Measurements from ENCODE around the gene TIFAB.

The TIFAB gene

DNA sequence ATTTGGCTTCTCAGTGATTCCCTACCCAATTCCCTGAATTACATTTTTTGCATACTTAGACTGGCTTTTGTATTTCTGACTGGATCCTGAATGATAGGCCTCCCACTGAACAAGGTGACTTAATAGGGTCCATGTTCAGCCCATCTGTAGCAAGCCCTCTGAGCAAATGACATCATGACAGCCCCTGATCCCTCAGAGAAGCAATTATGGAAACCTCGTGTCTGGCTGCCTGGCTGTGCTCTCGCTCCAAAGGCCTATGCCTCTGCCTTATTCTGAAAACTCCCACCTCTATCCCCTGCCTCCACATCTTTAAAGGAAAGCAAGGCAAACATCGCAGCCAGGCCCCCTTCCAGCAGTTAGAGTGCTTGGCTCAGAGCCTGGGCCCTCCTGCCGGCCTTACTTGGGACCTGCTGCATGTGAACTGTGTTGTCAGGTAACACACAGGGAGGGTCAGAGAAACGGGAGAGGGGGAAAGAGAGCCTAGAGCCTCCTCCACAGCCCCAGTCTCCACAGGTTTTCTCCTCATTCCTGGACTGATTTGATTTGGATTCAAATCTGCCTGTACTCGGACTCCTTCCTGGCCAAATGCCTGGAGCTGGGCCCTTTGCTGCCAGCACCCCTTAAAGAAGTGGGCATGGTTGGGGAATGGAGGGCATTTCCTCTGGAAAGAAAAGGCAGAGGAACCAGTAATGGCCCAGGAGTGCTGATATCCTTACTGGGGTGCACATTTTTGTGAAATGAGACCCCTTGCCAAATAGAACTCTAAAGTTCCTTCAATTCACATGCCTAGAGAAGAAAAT lies 8.8 kb downstream of the TIFAB start:
- H3K27me3 ChIP-seq (ENCODE audit: control insufficient read depth, low read length), result peaks cover 4% of the 10 kb centered on the region; the same call in 1 of the 2 replicates
- no peak overlapping the region for H3K27ac ChIP-seq (ENCODE audit: low read depth, low read length)
- H3K4me2 ChIP-seq (ENCODE audit: low read length), result no peak overlapping the region
- no peak overlapping the region for H3K4me3 ChIP-seq (ENCODE audit: low read length)
- H3K9me2 ChIP-seq (replicated peaks; ENCODE audit: control insufficient read depth, low read length), result no peaks in the 10 kb centered on the region
- no peaks in the 10 kb centered on the region for H3F3A ChIP-seq (ENCODE audit: control insufficient read depth, insufficient read depth)
- no peaks in the 10 kb centered on the region for H3K9me3 ChIP-seq (ENCODE audit: control insufficient read depth, insufficient read depth, low read length)
- no peaks in the 10 kb centered on the region for H3K79me2 ChIP-seq (ENCODE audit: control insufficient read depth, low read length)
- no peaks in the 10 kb centered on the region for H3K36me3 ChIP-seq (ENCODE audit: control insufficient read depth, low read length)
- TF ChIP-seq EZH2phosphoT487 (IDR thresholded peaks at IDR 0.05; ENCODE audit: borderline replicate concordance, low read length), result no peak
- TF ChIP-seq CTCF (IDR thresholded peaks at IDR 0.05; ENCODE audit: low read depth, low read length, poor library complexity, severe bottlenecking), result no peak
- H4K20me1 ChIP-seq (ENCODE audit: control insufficient read depth, insufficient read depth, low read depth, low read length), result no peaks in the 10 kb centered on the region
- no peaks in the 10 kb centered on the region for H3K4me1 ChIP-seq (ENCODE audit: control insufficient read depth, low read length)

- H3K27me3 ChIP-seq (ENCODE audit: control insufficient read depth, low read length), result peaks cover 5% of the 10 kb centered on the region; the same call in 1 of the 2 replicates
- no peak overlapping the region for H3K4me3 ChIP-seq (ENCODE audit: low read length)
- no peaks in the 10 kb centered on the region for H3K36me3 ChIP-seq (ENCODE audit: control insufficient read depth, low read length)
- peaks cover 4% of the 10 kb centered on the region for H3K4me1 ChIP-seq (ENCODE audit: control insufficient read depth, low read length)
- TF ChIP-seq EZH2phosphoT487 (IDR thresholded peaks at IDR 0.05; ENCODE audit: borderline replicate concordance, low read length) (no peak), CTCF (IDR thresholded peaks at IDR 0.05; ENCODE audit: low read depth, low read length, poor library complexity, severe bottlenecking) (no peak)
- no peaks in the 10 kb centered on the region for H4K20me1 ChIP-seq (ENCODE audit: control insufficient read depth, insufficient read depth, low read depth, low read length)
- H3F3A ChIP-seq (ENCODE audit: control insufficient read depth, insufficient read depth), result no peaks in the 10 kb centered on the region
- H3K9me3 ChIP-seq (ENCODE audit: control insufficient read depth, insufficient read depth, low read length), result no peaks in the 10 kb centered on the region
- no peak overlapping the region for H3K27ac ChIP-seq (ENCODE audit: low read depth, low read length)
- no peaks in the 10 kb centered on the region for H3K79me2 ChIP-seq (ENCODE audit: control insufficient read depth, low read length)
- H3K4me2 ChIP-seq (ENCODE audit: low read length), result no peak overlapping the region
- no peaks in the 10 kb centered on the region for H3K9me2 ChIP-seq (replicated peaks; ENCODE audit: control insufficient read depth, low read length)
Measured at GRCh38 chr5:135442431-135443160, 9.6 kb downstream of the TIFAB start.

- H4K20me1 ChIP-seq (ENCODE audit: control insufficient read depth, insufficient read depth, low read depth, low read length), result no peaks in the 10 kb centered on the region
- peaks cover 10% of the 10 kb centered on the region for H3K4me1 ChIP-seq (ENCODE audit: control insufficient read depth, low read length)
- H3K79me2 ChIP-seq (ENCODE audit: control insufficient read depth, low read length), result no peaks in the 10 kb centered on the region
- no peaks in the 10 kb centered on the region for H3F3A ChIP-seq (ENCODE audit: control insufficient read depth, insufficient read depth)
- no peaks in the 10 kb centered on the region for H3K36me3 ChIP-seq (ENCODE audit: control insufficient read depth, low read length)
- no peaks in the 10 kb centered on the region for H3K9me2 ChIP-seq (replicated peaks; ENCODE audit: control insufficient read depth, low read length)
- H3K27ac ChIP-seq (ENCODE audit: low read depth, low read length), result no peak overlapping the region
- TF ChIP-seq EZH2phosphoT487 (IDR thresholded peaks at IDR 0.05; ENCODE audit: borderline replicate concordance, low read length), result no peak
- no peak for TF ChIP-seq CTCF (IDR thresholded peaks at IDR 0.05; ENCODE audit: low read depth, low read length, poor library complexity, severe bottlenecking)
- no peak overlapping the region for H3K4me3 ChIP-seq (ENCODE audit: low read length)
- no peak overlapping the region for H3K4me2 ChIP-seq (ENCODE audit: low read length)
- no peaks in the 10 kb centered on the region for H3K9me3 ChIP-seq (ENCODE audit: control insufficient read depth, insufficient read depth, low read length)
- peaks cover 11% of the 10 kb centered on the region; the same call in 1 of the 2 replicates for H3K27me3 ChIP-seq (ENCODE audit: control insufficient read depth, low read length)
Measured at GRCh38 chr5:135441919-135442318, 10.2 kb downstream of the TIFAB start.
